Body of pancreas (tissue), 4 donors: Measurements from ENCODE around the gene C14orf93.

Source experiments
- CTCF ChIP-seq, 7 experiments: fragments of 450-650 bp in 4 of 7; fragments of 200-600 bp in 3 of 7; sonication (generic) in 3 of 7; IDR thresholded peaks; one replicate each; pipeline ENCODE4 v1.5.1; 2016 to 2019; ENCODE audit warnings: antibody characterized with exemption in 7 of 7
- POLR2A ChIP-seq, 3 donors: fragments of 450-650 bp; IDR thresholded peaks; one replicate each; pipeline ENCODE4 v1.6.1; 2016; ENCODE audit warnings: antibody characterized with exemption in 3 of 3, mild to moderate bottlenecking in 2 of 3

GRCh38 chr14:22976620-22977433 lies 33.1 kb downstream of the C14orf93 start:
- no peak for TF ChIP-seq CTCF (IDR thresholded peaks at IDR 0.05)
- TF ChIP-seq POLR2A (IDR thresholded peaks at IDR 0.05): no peak
